CD1c-positive myeloid dendritic cell (primary cell): ENCODE data around the gene CCDC187.
"Not testable (repeated sequence)": the region's sequence is repeated elsewhere in the genome, so short reads cannot be mapped to it uniquely, and the experiment has no call there.

Source experiments
- DNase-seq: peaks from one replicate; pipeline ENCODE4 v3.0.0-alpha.2; 2016; ENCODE audit errors: extremely low spot score

CCDC187 gene

GRCh38 chr9:136303825-136304416 lies at the start of gene CCDC187:
TSS of gene CCDC187 (minus strand) at chr9:136304094. CDS start at chr9:136303830, 264 bp downstream.
- DNase-seq, result no peak

- DNase-seq, result no peak
Observed at GRCh38 chr9:136353088-136353487, 49.2 kb upstream of the CCDC187 start.

GRCh38 chr9:136352682-136353081 lies 48.8 kb upstream of the CCDC187 start:
- no peak for DNase-seq

GRCh38 chr9:136351868-136352267 lies 48.0 kb upstream of the CCDC187 start:
- DNase-seq, result not testable (repeated sequence)

DNA sequence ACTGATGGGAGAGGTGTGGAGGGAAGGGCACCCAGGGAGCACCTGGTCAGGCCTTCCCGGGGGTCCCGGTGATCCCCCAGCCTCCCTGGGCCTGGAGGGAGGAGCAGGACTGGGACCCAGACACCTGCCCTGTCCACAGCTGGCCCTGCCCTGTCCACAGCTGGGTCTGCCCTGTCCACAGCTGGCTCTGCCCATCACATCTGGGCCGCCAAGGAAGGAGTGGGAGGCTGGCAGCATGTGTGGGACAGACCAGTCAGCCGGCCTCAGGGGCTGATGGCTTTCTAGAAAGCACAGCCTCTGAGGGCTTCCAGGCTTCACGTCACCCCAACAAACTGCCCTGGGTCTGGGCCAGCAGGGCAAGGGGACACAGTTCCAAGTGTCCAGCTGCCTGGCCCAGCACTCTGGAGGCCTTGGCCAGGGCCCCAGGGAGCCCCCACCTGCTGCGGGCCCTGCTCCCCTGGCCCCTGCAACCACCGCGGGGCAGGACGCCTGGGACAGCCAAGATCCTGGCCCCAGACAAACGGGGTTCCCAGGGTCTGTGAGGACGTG lies 47.4 kb upstream of the CCDC187 start:
- no peak for DNase-seq

- no peak for DNase-seq
Observed at GRCh38 chr9:136349546-136349945, 45.7 kb upstream of the CCDC187 start.

GRCh38 chr9:136348691-136349090 lies 44.8 kb upstream of the CCDC187 start:
- DNase-seq, result no peak

DNA sequence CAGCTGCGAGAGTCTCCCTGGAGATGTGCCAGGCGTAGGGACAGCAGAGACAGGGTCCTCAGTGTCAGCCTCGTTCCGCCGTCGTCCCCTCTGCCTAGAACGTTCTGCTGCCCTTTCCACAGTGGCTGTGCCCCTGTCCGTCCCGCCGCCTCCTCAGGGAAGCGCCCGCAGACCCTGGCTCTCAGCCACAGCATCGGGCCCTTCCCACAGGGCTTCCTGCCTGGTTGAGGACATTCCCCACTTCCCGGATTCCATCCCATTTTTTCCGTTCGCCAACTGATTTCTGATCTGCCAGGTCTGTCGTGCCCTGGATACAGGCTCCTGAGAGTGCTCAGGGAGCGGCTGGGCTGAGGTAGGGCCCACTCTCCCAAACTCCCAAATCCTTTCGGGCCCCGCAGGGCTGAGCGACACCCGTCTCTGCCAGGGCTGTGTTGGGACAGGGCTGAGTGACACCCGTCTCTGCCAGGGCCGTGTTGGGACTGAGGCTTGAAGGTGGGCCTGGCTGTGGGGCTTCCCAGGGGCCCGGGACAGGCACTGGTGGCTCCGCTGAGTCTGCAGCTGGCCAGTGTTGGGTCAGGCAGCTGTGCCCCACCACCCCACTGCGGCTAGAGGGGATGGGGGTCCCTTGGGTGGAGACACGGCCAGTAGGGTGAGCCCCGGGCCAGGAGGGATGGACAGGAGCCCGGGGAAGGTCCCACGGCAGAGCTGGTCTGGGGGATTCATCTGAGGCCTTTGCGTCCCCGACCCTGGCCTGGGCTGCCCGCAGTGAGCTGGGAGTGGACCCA lies 43.8 kb upstream of the CCDC187 start:
- no peak for DNase-seq

DNA sequence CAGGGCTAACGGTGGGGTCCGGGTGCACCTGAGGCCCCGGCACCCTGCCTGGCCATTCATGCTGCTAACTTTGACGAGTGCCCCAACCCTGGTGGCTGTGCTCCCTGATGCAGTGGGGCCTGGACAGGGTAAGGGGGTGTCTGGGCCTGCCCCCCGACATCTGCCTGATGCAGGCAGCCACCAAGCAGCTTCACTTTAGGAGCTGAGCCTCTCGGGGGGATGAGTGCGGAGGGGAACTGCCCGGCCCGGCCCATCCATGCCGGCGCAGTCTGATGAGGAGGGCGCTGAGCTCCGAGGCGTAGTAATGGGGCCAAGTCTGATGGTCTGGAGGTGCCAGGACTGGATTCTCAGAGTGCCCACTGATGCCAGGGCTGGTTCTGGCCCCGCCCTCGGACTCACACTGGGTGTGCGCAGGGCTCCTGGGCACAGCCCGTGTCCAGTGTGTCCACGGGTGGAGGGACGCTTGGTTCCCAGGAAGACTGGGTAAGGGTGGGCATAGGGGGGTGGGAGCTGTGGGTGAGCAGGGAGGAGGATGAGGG lies 43.1 kb upstream of the CCDC187 start:
- DNase-seq, result no peak

DNA sequence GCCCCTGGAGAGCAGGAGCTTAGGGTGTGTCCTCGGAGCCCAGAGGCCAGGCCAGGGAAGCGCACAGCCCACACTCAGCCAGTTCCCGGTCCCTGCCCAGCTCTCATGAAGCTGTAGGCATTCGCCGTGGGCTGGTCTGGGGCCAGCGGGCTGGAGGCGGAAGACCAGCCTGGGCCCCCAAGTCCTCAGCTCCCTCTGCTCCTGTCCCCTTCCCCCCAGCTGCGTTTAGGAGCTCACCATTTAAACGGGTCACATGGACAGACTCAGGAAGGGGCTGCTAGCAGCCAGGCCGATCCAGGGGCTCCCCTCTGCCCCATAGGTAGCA lies 42.2 kb upstream of the CCDC187 start:
- no peak for DNase-seq

DNA sequence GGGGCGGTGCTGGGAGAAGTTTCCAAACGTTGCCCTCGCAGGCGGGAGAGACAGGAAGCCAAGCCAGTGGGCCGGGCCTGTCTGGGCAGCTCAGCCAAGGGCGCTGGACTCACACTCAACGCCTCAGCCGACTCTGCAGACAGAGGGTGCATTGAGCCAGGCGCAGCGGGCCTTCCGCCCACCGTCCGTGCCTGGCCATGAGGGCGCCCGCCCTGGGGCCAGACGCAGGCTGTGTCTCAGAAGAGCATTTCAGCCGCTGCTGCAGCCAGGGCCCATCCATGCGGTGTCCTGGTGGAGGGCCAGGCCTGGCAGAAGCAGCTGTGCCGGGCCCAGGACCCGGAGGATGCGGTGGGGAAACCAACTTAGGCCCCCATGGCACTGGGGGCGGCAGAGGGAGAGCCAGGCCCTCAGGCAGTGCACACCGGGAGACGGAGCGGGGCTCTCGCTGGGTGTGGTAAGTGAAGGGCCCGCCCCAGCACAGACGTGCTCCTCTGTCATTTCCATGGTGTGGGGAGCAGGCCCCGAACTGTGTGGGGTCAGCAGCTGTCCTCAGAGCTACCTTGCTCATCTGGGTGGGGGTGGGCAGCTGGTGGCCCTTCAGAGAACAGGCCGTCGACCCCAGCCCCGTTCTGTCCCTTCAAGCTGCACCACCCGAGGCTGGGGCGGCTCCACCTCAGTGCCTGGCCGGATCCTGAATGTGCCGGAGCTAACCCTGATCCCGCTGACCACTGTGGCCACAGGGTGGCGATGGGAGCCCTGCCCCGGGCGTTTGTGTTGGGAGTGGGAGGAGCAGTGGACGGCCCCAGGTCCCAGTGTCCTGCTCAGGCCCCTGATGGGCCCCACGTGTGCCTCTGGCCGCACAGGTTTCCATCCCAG lies 41.6 kb upstream of the CCDC187 start:
- peak; percentile 13 for DNase-seq

- DNase-seq, result no peak
Observed at GRCh38 chr9:136344544-136345280, 40.8 kb upstream of the CCDC187 start.

GRCh38 chr9:136343884-136344269 lies 40.0 kb upstream of the CCDC187 start:
- DNase-seq, result no peak

- no peak for DNase-seq
Observed at GRCh38 chr9:136343121-136343883, 39.4 kb upstream of the CCDC187 start.

DNA sequence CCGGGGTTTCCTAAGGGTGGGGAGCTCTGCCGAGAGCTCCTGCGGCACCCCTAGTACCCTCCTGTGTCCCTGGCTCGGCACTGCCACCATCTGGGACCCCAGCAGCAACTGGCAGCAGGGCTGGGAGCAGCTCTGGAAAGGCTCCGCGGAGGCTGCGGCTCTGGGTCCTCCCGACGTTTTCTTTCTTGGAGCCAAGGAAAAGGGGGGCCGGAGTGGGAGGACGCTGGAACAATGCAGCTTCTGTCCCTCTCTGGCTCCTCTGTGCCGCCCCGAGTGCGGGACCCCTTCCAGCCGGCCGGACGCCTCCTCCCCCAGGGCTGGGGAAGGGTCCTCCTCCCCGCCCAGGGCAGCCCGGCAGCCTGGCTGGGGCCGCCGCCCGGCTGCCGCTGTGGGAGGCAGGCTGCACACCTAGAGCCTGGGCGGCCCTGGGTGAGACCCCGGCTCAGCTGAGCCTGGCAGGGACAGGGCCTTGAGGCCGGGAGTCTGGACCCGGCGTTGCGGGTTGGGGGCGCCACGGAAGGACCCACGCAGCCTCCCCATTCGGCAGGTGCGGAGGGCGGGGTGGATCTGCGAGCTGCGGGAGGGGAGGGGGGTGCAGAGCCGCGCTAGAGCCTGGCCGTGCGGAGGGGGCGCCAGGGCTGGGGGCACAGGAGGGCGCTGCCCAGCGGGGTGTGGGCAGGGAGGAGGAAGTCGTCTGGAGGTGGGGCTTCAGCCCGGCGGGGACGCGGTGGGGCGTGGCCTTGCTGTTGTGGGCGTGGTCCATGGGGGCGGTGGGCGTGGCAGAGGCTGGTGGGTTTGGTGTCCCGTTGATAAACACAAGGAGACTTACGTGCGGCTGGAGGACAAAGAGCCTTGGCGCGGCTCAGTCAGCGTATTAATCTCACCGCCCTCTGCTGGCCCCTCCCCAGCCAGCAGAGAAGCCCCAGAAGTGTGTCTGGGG lies 38.6 kb upstream of the CCDC187 start:
- DNase-seq, result peak; percentile 86

- DNase-seq, result no peak
Observed at GRCh38 chr9:136341769-136342168, 37.9 kb upstream of the CCDC187 start.

GRCh38 chr9:136341042-136341655 lies 37.3 kb upstream of the CCDC187 start:
- DNase-seq, result no peak

DNA sequence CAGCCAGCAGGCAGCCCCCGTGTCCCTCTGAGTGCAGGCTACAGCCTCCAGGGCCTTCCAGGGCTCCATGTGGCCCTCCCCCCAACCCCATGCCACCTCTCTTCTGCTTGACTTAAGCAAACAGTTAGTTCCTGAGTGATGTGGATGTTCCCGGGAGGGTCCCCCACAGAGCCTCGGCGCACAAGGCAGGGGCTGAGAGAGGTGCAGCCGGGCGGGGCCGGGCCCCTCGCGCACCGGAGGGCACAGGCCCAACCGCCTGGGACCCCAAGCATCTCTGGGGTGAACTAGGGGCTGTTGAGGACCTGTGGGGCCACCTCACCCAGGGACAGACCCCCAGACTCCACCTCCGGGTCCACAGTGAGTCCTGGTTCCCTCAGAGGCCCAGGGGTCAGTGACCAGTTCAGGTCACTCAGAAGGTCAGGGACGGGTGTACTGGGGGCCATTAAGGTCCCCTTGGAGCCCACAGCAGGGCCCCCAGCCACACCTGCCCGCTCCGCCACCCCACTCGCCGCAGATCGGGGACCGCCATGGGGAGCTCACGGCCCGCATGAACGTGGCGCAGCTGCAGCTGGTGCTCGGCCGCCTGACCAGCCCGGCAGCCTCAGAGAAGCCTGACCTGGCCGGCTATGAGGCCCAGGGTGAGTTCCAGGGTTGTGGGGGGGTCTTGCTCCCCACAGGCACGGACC lies 36.6 kb upstream of the CCDC187 start:
- DNase-seq, result no peak

- DNase-seq, result no peak
Observed at GRCh38 chr9:136339958-136340310, 36.0 kb upstream of the CCDC187 start.
